Right lobe of liver (tissue), 4 donors: ENCODE data around the gene TDRD7.

Experiments
- POLR2A ChIP-seq: fragments of 450-650 bp; IDR thresholded peaks from one replicate; pipeline ENCODE4 v1.6.1; 2017; ENCODE audit warnings: antibody characterized with exemption, mild to moderate bottlenecking
- TF ChIP-seq, protein P1 (sequence below), 4 donors: fragments of 200-600 bp in 3 of 4; fragments of 450-650 bp in 1 of 4; IDR thresholded peaks; one replicate each; pipeline versions ENCODE4 v1.5.1 to v1.8.0; 2016 to 2022; ENCODE audit warnings: antibody characterized with exemption in 4 of 4, mild to moderate bottlenecking in 2 of 4
- donor health status: DM: no; HTN: no; CAD: no.
- donor health status: DM: no; HTN: no; CAD: no.
- donor health status: DM: no; HTN: yes; CAD: no.

GRCh38 chr9:97406620-97407177 lies 5.2 kb upstream of the TDRD7 start:
- TF ChIP-seq, protein P1, sequence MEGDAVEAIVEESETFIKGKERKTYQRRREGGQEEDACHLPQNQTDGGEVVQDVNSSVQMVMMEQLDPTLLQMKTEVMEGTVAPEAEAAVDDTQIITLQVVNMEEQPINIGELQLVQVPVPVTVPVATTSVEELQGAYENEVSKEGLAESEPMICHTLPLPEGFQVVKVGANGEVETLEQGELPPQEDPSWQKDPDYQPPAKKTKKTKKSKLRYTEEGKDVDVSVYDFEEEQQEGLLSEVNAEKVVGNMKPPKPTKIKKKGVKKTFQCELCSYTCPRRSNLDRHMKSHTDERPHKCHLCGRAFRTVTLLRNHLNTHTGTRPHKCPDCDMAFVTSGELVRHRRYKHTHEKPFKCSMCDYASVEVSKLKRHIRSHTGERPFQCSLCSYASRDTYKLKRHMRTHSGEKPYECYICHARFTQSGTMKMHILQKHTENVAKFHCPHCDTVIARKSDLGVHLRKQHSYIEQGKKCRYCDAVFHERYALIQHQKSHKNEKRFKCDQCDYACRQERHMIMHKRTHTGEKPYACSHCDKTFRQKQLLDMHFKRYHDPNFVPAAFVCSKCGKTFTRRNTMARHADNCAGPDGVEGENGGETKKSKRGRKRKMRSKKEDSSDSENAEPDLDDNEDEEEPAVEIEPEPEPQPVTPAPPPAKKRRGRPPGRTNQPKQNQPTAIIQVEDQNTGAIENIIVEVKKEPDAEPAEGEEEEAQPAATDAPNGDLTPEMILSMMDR (IDR thresholded peaks at IDR 0.05): no peak
- TF ChIP-seq POLR2A: no peak
